GM23338 (cell line): ENCODE measurements around the gene MPRIP. TPM values are rescaled to one million over a fixed set of nuclear protein-coding genes. Genes with fewer than 3 reads are reported as not detected.

Source experiments
- ATAC-seq: fragments of 200-7000 bp; cut with Tn5 transposase; 3 replicates; pipeline ENCODE4 v1.9.1; 2020
- DNase-seq: peaks from one replicate; pipeline ENCODE4 v3.0.0-alpha.2; 2015; ENCODE audit warnings: low spot score
- H2AFZ ChIP-seq: fragments of 200-600 bp; sonication (generic); 2 replicates; pipeline ENCODE4 v1.8.0; 2016; ENCODE audit warnings: antibody characterized with exemption, mild to moderate bottlenecking, moderate library complexity
- H3F3A ChIP-seq: fragments of 200-600 bp; sonication (generic); replicated peaks from 2 replicates; pipeline ENCODE4 v1.8.0; 2017; ENCODE audit warnings: antibody characterized with exemption, mixed run types, low read depth
- H3K27ac ChIP-seq: fragments of 200-600 bp; sonication (generic); 2 replicates; pipeline ENCODE4 v1.6.1; 2016; ENCODE audit warnings: low read depth
- H3K27me3 ChIP-seq: fragments of 200-600 bp; sonication (generic); 2 replicates; pipeline ENCODE4 v1.8.0; 2016; ENCODE audit warnings: mild to moderate bottlenecking, mixed run types, moderate library complexity; ENCODE audit not compliant: insufficient read depth
- H3K36me3 ChIP-seq: fragments of 200-600 bp; sonication (generic); 2 replicates; pipeline ENCODE4 v1.8.0; 2016; ENCODE audit warnings: mild to moderate bottlenecking; ENCODE audit not compliant: insufficient read depth
- H3K4me1 ChIP-seq: fragments of 200-600 bp; sonication (generic); 2 replicates; pipeline ENCODE4 v1.8.0; 2016; ENCODE audit warnings: mild to moderate bottlenecking, moderate library complexity; ENCODE audit not compliant: insufficient read depth
- H3K4me2 ChIP-seq: fragments of 200-600 bp; sonication (generic); 2 replicates; pipeline ENCODE4 v1.7.1; 2017; ENCODE audit warnings: mixed run types
- H3K4me3 ChIP-seq: fragments of 200-600 bp; sonication (generic); 2 replicates; pipeline ENCODE4 v1.6.1; 2016; ENCODE audit warnings: mixed run types
- H3K79me2 ChIP-seq: fragments of 200-600 bp; sonication (generic); replicated peaks from 2 replicates; pipeline ENCODE4 v1.8.0; 2017; ENCODE audit warnings: mild to moderate bottlenecking; ENCODE audit not compliant: insufficient read depth
- H3K9me2 ChIP-seq: fragments of 200-600 bp; sonication (generic); 2 replicates; pipeline ENCODE4 v1.8.0; 2017; ENCODE audit not compliant: insufficient read depth
- H4K20me1 ChIP-seq: fragments of 200-600 bp; sonication (generic); replicated peaks from 2 replicates; pipeline ENCODE4 v1.8.0; 2017; ENCODE audit warnings: mild to moderate bottlenecking; ENCODE audit not compliant: insufficient read depth
- H3K27ac Mint-ChIP-seq: 2 replicates; pipeline ENCODE4 v1.8.0; 2020; ENCODE audit warnings: inconsistent platforms, mild to moderate bottlenecking, moderate library complexity, mixed read lengths
- H3K27me3 Mint-ChIP-seq: 3 replicates; pipeline ENCODE4 v1.8.0; 2022; ENCODE audit warnings: low read depth, mild to moderate bottlenecking, moderate library complexity, mixed read lengths, inconsistent platforms; ENCODE audit not compliant: insufficient read depth, poor library complexity
- H3K36me3 Mint-ChIP-seq: 3 replicates; pipeline ENCODE4 v1.8.0; 2021; ENCODE audit warnings: low read depth, mild to moderate bottlenecking, inconsistent platforms, moderate library complexity, mixed read lengths
- H3K4me1 Mint-ChIP-seq: 3 replicates; pipeline ENCODE4 v1.8.0; 2020; ENCODE audit warnings: mild to moderate bottlenecking, inconsistent platforms, mixed read lengths
- H3K4me3 Mint-ChIP-seq: 3 replicates; pipeline ENCODE4 v1.8.0; 2021; ENCODE audit warnings: moderate library complexity, mild to moderate bottlenecking, inconsistent platforms, mixed read lengths
- H3K9me3 Mint-ChIP-seq: 3 replicates; pipeline ENCODE4 v1.8.0; 2020; ENCODE audit warnings: moderate library complexity, mild to moderate bottlenecking, inconsistent platforms, mixed read lengths
- NANOG ChIP-seq: IDR thresholded peaks from 2 replicates; pipeline ENCODE4 v1.6.1; 2016; ENCODE audit warnings: antibody characterized with exemption, borderline replicate concordance
- polyA plus RNA-seq: library from polyadenylated mRNA; unstranded; fragments of >200 nt; fragmentation: Nextera tagmentation; extraction: Ambion mirVana; gene quantifications from 2 replicates; pipeline ENCODE4 v1.2.1, GENCODE V29; 2016
- total RNA-seq: library from RNA; depleted of rRNA; stranded (reverse); fragments of >200 nt; shearing (Covaris generic); gene quantifications from 2 replicates; pipeline ENCODE4 v1.2.3, GENCODE V29; 2014
- TF ChIP-seq, protein P1 (sequence below), 2 experiments: fragments of 200-600 bp in 1 of 2; sonication (generic) in 1 of 2; conservative IDR thresholded peaks; 2 replicates each; pipeline versions ENCODE4 v1.5.1 to v1.6.1; 2016 to 2017; ENCODE audit warnings: antibody characterized with exemption in 2 of 2, low read depth in 2 of 2, mild to moderate bottlenecking in 2 of 2, moderate library complexity in 1 of 2

The MPRIP gene
- total and polyA plus RNA-seq, 2 experiments from 2014 or later = 39.3 to 113 TPM

DNA sequence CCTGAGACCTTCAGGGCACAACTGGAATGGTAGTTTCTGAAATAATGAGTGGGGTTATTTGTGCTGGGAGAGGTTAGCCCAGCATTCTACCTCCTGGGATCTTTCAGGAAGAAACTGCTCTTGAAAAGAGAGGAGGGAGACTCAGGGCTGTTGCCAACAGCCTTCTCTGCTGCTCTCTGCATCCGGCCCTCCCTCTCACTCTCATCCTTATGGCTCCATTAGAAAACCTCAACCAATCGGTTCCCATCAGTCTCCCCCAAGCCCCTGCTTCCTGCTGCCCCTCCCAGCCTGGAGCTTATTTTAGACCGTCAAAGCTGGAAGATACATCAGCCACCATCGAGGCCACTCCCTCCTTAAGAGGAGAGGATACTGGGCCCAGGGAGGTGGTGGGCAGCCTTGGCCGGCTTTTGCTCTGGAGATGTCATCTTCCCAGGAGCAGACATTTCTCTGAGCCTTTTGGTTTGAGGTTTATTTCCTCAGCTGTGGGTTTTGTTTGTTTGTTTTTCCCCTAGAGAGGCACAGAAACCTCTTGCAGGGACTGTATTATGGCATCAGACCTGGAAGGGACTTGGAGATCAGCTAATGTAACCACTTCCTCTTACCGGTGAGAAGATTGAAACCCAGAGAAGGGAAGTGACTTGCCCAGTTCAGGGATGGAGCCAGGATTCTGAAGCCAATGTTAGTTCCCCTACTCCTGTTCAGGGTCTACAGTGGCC lies 2.7 kb downstream of the MPRIP start:
- H3K4me1 Mint-ChIP-seq = peaks cover 43% of the 10 kb centered on the region
- Histone ChIP-seq H3K9me2 (no peaks in the 10 kb centered on the region), H3K27ac (0 out of 2 replicates have a peak overlapping the region, but pooled peaks have one; percentile 45), H2AFZ (no peak overlapping the region), H3F3A (no peaks in the 10 kb centered on the region), H3K27me3 (peaks cover 5% of the 10 kb centered on the region; the same call in 1 of the 2 replicates), H3K36me3 (no peaks in the 10 kb centered on the region), H3K4me2 (peak overlapping the region; percentile 98), H3K79me2 (peaks cover 71% of the 10 kb centered on the region), H4K20me1 (peaks cover 42% of the 10 kb centered on the region), H3K4me3 (peak overlapping the region; percentile 94), H3K4me1 (peaks cover 30% of the 10 kb centered on the region)
- TF ChIP-seq, protein P1, sequence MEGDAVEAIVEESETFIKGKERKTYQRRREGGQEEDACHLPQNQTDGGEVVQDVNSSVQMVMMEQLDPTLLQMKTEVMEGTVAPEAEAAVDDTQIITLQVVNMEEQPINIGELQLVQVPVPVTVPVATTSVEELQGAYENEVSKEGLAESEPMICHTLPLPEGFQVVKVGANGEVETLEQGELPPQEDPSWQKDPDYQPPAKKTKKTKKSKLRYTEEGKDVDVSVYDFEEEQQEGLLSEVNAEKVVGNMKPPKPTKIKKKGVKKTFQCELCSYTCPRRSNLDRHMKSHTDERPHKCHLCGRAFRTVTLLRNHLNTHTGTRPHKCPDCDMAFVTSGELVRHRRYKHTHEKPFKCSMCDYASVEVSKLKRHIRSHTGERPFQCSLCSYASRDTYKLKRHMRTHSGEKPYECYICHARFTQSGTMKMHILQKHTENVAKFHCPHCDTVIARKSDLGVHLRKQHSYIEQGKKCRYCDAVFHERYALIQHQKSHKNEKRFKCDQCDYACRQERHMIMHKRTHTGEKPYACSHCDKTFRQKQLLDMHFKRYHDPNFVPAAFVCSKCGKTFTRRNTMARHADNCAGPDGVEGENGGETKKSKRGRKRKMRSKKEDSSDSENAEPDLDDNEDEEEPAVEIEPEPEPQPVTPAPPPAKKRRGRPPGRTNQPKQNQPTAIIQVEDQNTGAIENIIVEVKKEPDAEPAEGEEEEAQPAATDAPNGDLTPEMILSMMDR (conservative IDR thresholded peaks at IDR 0.05; ENCODE audit: low read depth in 2 of 2) = no peak
- H3K4me3 Mint-ChIP-seq = peak overlapping the region; percentile 31
- DNase-seq (peak; percentile 49), ATAC-seq (no peak)
- H3K36me3 Mint-ChIP-seq = peaks cover 11% of the 10 kb centered on the region
- peaks cover 14% of the 10 kb centered on the region for H3K27me3 Mint-ChIP-seq
- H3K27ac Mint-ChIP-seq = no peak overlapping the region
- no peaks in the 10 kb centered on the region for H3K9me3 Mint-ChIP-seq

DNA sequence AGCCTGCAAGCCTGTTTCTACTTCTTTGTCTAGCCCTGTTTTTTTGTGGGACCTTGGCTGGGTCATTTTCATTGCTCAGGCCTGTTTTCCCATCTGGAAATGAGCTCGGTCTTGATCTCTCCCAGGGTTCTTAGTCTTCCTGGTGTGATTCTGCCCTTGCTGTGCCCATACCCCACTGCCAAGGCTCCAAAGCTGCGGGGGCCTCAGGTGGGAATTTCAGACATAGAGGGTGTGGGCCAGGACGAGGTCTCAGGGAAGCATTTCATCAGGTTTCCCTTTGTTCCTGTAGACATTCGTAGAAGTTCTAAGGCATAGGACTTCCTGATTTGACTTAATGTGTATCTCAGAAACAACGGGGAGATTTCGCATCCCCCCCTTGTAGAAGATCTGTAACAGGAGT lies 5.8 kb downstream of the MPRIP start:
- DNase-seq (no peak), ATAC-seq (no peak)
- peaks cover 24% of the 10 kb centered on the region for H3K4me1 ChIP-seq
- no peak overlapping the region for H3K4me3 Mint-ChIP-seq
- peaks cover 46% of the 10 kb centered on the region for H3K4me1 Mint-ChIP-seq
- no peak overlapping the region for H3K4me2 ChIP-seq
- H3K27me3 ChIP-seq = no peaks in the 10 kb centered on the region
- H3K36me3 Mint-ChIP-seq = peaks cover 11% of the 10 kb centered on the region
- no peak overlapping the region for H3K4me3 ChIP-seq
- no peak overlapping the region for H3K27ac ChIP-seq
- no peaks in the 10 kb centered on the region for H3K9me2 ChIP-seq
- no peaks in the 10 kb centered on the region for H3K36me3 ChIP-seq
- peaks cover 98% of the 10 kb centered on the region for H3K79me2 ChIP-seq
- no peaks in the 10 kb centered on the region for H3F3A ChIP-seq
- peaks cover 1% of the 10 kb centered on the region for H3K27me3 Mint-ChIP-seq
- H3K9me3 Mint-ChIP-seq = no peaks in the 10 kb centered on the region
- no peak overlapping the region for H3K27ac Mint-ChIP-seq
- no peak overlapping the region for H2AFZ ChIP-seq
- TF ChIP-seq NANOG = no peak
- TF ChIP-seq, protein P1 (conservative IDR thresholded peaks at IDR 0.05; ENCODE audit: low read depth in 2 of 2) = no peak
- peaks cover 53% of the 10 kb centered on the region for H4K20me1 ChIP-seq
